Gastrocnemius medialis (tissue), 4 donors: Measurements from ENCODE around the gene KLHL26.
A peak's percentile ranks its signal among the peaks of the same experiment; 100 is the strongest.

Experiments
- CTCF ChIP-seq, 5 experiments: fragments of 450-650 bp in 3 of 5; fragments of 200-600 bp in 2 of 5; sonication (generic) in 2 of 5; IDR thresholded peaks in 4 of 5; conservative IDR thresholded peaks in 1 of 5; 1 replicate in 4 of 5; 2 replicates in 1 of 5; pipeline ENCODE4 v1.5.1; 2016 to 2019; ENCODE audit warnings: antibody characterized with exemption in 5 of 5, mild to moderate bottlenecking in 3 of 5, moderate library complexity in 3 of 5
- POLR2A ChIP-seq, 2 donors: fragments of 450-650 bp; IDR thresholded peaks; one replicate each; pipeline ENCODE4 v1.6.1; 2017; ENCODE audit warnings: antibody characterized with exemption in 2 of 2, mild to moderate bottlenecking in 2 of 2, moderate library complexity in 2 of 2

GRCh38 chr19:18675779-18676178, 39.0 kb downstream of the KLHL26 start:
- TF ChIP-seq CTCF (IDR thresholded peaks at IDR 0.05 in 4 of 5, conservative IDR thresholded peaks at IDR 0.05 in 1 of 5), result peak in 4 of 5 experiments; percentile 13 to 55 (median 25)
- no peak for TF ChIP-seq POLR2A (IDR thresholded peaks at IDR 0.05)
